Sigmoid colon (tissue), 7 donors: ENCODE results near the gene VSIG10L. TPM values are rescaled to one million over a fixed set of nuclear protein-coding genes. Genes with fewer than 3 reads are reported as not detected.

Source experiments
- DNase-seq: peaks from one replicate; pipeline ENCODE4 v3.0.0-alpha.2; 2019
- H3K27ac ChIP-seq, 4 donors: fragments of 200-600 bp; sonication (generic); one replicate each; pipeline ENCODE4 v1.5.1; 2016 to 2019; ENCODE audit warnings: mild to moderate bottlenecking in 1 of 4
- H3K27me3 ChIP-seq, 3 donors: fragments of 200-600 bp; sonication (generic); one replicate each; pipeline ENCODE4 v1.5.1; 2019; ENCODE audit warnings: mild to moderate bottlenecking in 1 of 3
- H3K36me3 ChIP-seq, 4 donors: fragments of 200-600 bp; sonication (generic); one replicate each; pipeline ENCODE4 v1.5.1; 2016 to 2019
- H3K4me1 ChIP-seq, 4 donors: fragments of 200-600 bp; sonication (generic); one replicate each; pipeline ENCODE4 v1.5.1; 2017 to 2019
- H3K4me3 ChIP-seq, 4 donors: fragments of 200-600 bp; sonication (generic); one replicate each; pipeline ENCODE4 v1.5.1; 2017 to 2019; ENCODE audit warnings: mild to moderate bottlenecking in 2 of 4, moderate library complexity in 1 of 4
- H3K9me3 ChIP-seq, 4 donors: fragments of 200-600 bp in 3 of 4; sonication (generic) in 3 of 4; one replicate each; pipeline versions ENCODE4 v1.5.1 to v1.6.1; 2013 to 2019
- CTCF ChIP-seq, 4 experiments: fragments of 450-650 bp in 3 of 4; fragments of 200-600 bp in 1 of 4; IDR thresholded peaks; one replicate each; pipeline ENCODE4 v1.5.1; 2016 to 2019; ENCODE audit warnings: antibody characterized with exemption in 4 of 4, mild to moderate bottlenecking in 3 of 4, moderate library complexity in 2 of 4
- EP300 ChIP-seq, 4 donors: sonication (generic); formaldehyde crosslinking; IDR thresholded peaks; one replicate each; pipeline ENCODE4 v1.6.1; 2017; ENCODE audit warnings: antibody characterized with exemption in 4 of 4
- POLR2A ChIP-seq, 2 donors: fragments of 450-650 bp; IDR thresholded peaks; one replicate each; pipeline ENCODE4 v1.6.1; 2016; ENCODE audit warnings: antibody characterized with exemption in 2 of 2, mild to moderate bottlenecking in 2 of 2, moderate library complexity in 2 of 2
- POLR2AphosphoS5 ChIP-seq, 4 donors: sonication (generic); formaldehyde crosslinking; IDR thresholded peaks; one replicate each; pipeline ENCODE4 v1.6.1; 2017; ENCODE audit warnings: antibody characterized with exemption in 4 of 4
- WGBS, 2 donors: extraction: QIAGEN DNeasy Blood & Tissue Kit; methylation state at CpG; one replicate each; pipeline ENCODE4 v1.1.7; 2013; 5-methylcytosine and 5-hydroxymethylcytosine counted together
- intact Hi-C: fragments of 100-400 bp; cut with DNase I; formaldehyde crosslinking; loops from one replicate; pipeline ENCODE4 v1.15.1; 2023
- polyA plus RNA-seq, 3 donors: library from polyadenylated mRNA; stranded (reverse); fragments of 200-250 nt; gene quantifications; one replicate each; pipeline ENCODE4 v1.2.3, GENCODE V29; 2013
- total RNA-seq, 4 donors: library from RNA; depleted of rRNA; stranded (reverse); fragments of >200 nt; gene quantifications; one replicate each; pipeline ENCODE4 v1.1.0, GENCODE V29; 2016
- donor health status: healthy with polysubstance abuse.
- donor health status: Bipolar disorder and iron deficiency.
- donor health status: healthy.

Gene VSIG10L
- total and polyA plus RNA-seq, 7 donors: 0.55 to 2.1 (median 1.2) TPM

DNA sequence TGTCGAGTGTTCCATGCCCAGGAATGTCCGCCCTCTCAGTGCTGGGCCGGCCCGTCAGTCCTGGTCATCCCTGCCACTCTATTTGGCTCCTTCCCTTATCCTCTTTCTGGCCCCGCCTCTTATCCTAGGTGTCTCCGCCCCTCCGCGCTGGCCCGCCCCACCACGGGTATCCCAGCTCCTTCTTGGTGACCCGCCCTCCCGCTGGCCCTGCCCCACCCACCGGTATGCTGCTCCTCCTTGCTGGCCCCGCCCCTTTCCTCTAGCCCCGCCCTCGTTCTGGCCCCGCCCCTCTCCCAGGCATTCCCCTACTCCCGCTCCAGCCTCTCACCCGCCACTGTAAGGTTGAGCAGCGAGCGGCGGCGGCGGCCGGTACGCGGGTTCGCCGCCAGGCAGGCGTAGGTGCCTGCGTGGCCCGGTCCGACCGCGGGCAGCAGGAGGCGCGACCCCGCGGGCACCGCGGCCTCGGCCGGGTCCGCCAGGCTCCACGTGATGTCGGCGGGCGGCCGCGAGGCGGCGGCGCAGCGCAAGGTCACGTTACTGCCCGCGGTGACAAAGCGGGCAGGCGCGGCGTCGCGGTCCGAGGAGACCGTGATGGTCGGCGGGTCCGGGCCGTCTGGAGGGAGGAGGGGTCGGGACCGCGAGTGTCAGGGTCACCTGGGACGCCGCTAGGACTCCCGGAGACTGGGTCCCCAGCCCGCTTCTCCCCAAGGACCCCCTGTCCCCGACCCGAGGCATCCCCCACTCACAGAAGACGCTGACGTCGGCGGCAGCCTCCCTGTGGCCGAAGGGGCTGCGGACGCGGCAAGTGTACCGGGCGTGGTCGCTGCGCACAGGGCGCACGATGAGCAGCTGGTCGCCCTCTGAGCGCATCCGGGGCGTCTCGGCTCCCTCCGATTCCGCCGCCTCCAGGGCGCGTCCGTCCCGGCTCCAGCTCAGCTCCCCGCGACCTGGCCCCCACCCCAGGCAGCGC, 2.0 kb downstream of the VSIG10L start:
- intact Hi-C loops: loop anchor here (1.0 to 5.0 kb wide), 3 partner anchors 26 to 547 kb away; partner anchors contain the start of genes ETFB, ZNF175 and ZNF577
- 1 to 3% methylated on average over 107 of the region's 107 CpGs for WGBS, 2 donors

GRCh38 chr19:51339313-51339686, 2.6 kb downstream of the VSIG10L start:
- no peaks in the 10 kb centered on the region for H3K9me3 ChIP-seq
- H3K4me3 ChIP-seq: peak overlapping the region; percentile 43 to 64 (median 56)
- H3K36me3 ChIP-seq: no peaks in the 10 kb centered on the region
- H3K4me1 ChIP-seq: peaks cover 0 to 25% (median 18%) of the 10 kb centered on the region in 4 donors
- peak overlapping the region; percentile 69 to 92 (median 74) for H3K27ac ChIP-seq
- TF ChIP-seq EP300 (IDR thresholded peaks at IDR 0.05) (no peak), CTCF (IDR thresholded peaks at IDR 0.05) (no peak), POLR2AphosphoS5 (IDR thresholded peaks at IDR 0.05) (no peak), POLR2A (IDR thresholded peaks at IDR 0.05) (no peak)
- 1 to 2% methylated on average over 10 of the region's 10 CpGs for WGBS, 2 donors
- intact Hi-C loops: loop anchor here (5.0 kb wide), 2 partner anchors 233 to 548 kb away; partner anchors contain the start of genes ZNF175 and ZNF577
- H3K27me3 ChIP-seq: no peaks in the 10 kb centered on the region
- no peak for DNase-seq

More for the DNA sequence above, 2.0 kb downstream of the VSIG10L start:
- Histone ChIP-seq H3K27ac (peak overlapping the region; percentile 69 to 92 (median 74)), H3K4me3 (peak overlapping the region; percentile 44 to 64 (median 56)), H3K27me3 (no peaks in the 10 kb centered on the region), H3K36me3 (peaks cover 0 to 5% (median 2%) of the 10 kb centered on the region in 4 donors), H3K9me3 (no peaks in the 10 kb centered on the region), H3K4me1 (peaks cover 0 to 25% (median 18%) of the 10 kb centered on the region in 4 donors)
- DNase-seq: peak; percentile 100
- TF ChIP-seq EP300 (IDR thresholded peaks at IDR 0.05): no peak
- peak; percentile 75 to 86 (median 80) for TF ChIP-seq POLR2AphosphoS5 (IDR thresholded peaks at IDR 0.05)
- TF ChIP-seq POLR2A (IDR thresholded peaks at IDR 0.05): no peak
- TF ChIP-seq CTCF (IDR thresholded peaks at IDR 0.05): peak in 2 of 4 experiments; percentile 15 to 31

GRCh38 chr19:51338563-51339312, 3.2 kb downstream of the VSIG10L start:
- intact Hi-C loops: loop anchor here (1.0 to 5.0 kb wide), 4 partner anchors 56 to 549 kb away; partner anchors contain the start of genes ZNF175 and ZNF577
- Histone ChIP-seq H3K27me3 (no peaks in the 10 kb centered on the region), H3K4me1 (peaks cover 0 to 25% (median 18%) of the 10 kb centered on the region in 4 donors), H3K9me3 (no peaks in the 10 kb centered on the region), H3K4me3 (peak overlapping the region; percentile 43 to 64 (median 56)), H3K27ac (peak overlapping the region; percentile 69 to 92 (median 74)), H3K36me3 (no peaks in the 10 kb centered on the region)
- WGBS, 2 donors: 3% methylated on average over 43 of the region's 43 CpGs
- TF ChIP-seq EP300 (IDR thresholded peaks at IDR 0.05): no peak
- no peak for TF ChIP-seq POLR2A (IDR thresholded peaks at IDR 0.05)
- TF ChIP-seq POLR2AphosphoS5 (IDR thresholded peaks at IDR 0.05): no peak
- peak; percentile 77 to 87 (median 80) for TF ChIP-seq CTCF (IDR thresholded peaks at IDR 0.05)
- DNase-seq: peak; percentile 91

DNA sequence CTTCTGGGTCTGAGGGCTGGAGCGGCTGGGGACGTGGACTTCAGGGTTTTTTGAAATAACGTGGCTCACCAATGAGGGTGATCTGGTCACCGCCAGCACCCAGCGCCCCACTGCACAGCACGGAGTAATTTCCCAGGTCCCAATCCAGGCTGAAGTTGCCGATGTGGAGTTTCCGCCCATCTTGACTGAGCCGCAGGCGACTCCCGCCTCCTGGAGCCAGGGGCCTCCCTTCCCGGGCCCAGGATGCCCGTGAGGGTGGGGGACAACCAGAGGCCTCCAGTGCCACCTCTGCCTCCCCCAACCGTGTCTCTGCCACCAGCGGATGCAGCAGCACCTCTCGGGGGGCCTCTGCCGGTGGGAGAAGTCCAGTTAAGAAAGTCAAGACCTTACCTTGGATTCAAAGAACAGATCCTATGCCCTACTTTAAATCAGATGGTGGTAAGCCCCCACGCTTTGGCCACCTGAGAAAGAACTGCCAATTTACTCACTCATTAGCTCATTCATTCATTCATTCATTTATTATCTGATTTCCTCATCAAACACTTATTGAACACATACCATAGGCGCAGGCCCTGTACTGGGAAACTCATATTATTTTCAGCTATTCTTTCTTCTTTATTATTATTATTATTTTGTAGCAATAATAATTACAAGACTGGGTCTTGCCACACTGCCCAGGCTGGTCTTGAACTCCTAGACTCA, 3.9 kb downstream of the VSIG10L start:
- Histone ChIP-seq H3K36me3 (no peaks in the 10 kb centered on the region), H3K27ac (no peak overlapping the region), H3K9me3 (no peaks in the 10 kb centered on the region), H3K27me3 (no peaks in the 10 kb centered on the region), H3K4me3 (no peak overlapping the region), H3K4me1 (peaks cover 0 to 25% (median 18%) of the 10 kb centered on the region in 4 donors)
- no peak for DNase-seq
- intact Hi-C loops: loop anchor here (1.0 to 5.0 kb wide), 4 partner anchors 56 to 549 kb away; partner anchors contain the start of genes ZNF175 and ZNF577
- 84 to 88% methylated on average over 19 of the region's 19 CpGs for WGBS, 2 donors
- TF ChIP-seq CTCF (IDR thresholded peaks at IDR 0.05): no peak
- no peak for TF ChIP-seq POLR2A (IDR thresholded peaks at IDR 0.05)
- TF ChIP-seq POLR2AphosphoS5 (IDR thresholded peaks at IDR 0.05): no peak
- no peak for TF ChIP-seq EP300 (IDR thresholded peaks at IDR 0.05)
